ENCODE measurements around the gene SRPRB.

DNA sequence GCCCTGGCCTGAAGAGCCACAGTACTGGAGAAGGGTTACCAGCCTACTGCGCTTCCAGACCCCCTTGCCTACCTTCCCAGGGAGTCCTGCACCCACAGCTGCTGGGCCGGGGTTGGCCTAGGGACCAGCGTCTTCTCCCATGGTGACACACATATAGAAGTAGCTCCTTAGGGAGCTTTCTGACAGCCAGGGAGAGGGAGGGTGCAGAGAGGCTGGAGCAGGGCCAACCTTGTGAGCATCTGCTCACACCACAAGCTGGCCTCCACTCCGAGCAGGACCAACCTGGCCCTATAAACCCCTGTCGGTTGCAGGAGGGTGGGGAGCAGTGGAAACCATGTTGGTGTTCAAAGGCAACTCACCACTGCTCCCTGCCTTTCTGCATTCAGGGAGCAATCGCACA is 35.2 kb downstream of the SRPRB start:
- TF ChIP-seq ZFP36 (IDR thresholded peaks at IDR 0.05; ENCODE audit: borderline replicate concordance, partially characterized antibody) (no peak), EP300 (IDR thresholded peaks at IDR 0.05) (no peak), JUNB (IDR thresholded peaks at IDR 0.05) (no peak), CTCF (IDR thresholded peaks at IDR 0.05) (no peak), POLR2A (IDR thresholded peaks at IDR 0.05; ENCODE audit: low read length) (no peak)

All from A549 (cell line).